GM23338 (cell line): ENCODE results near the gene SMTN. TPM values are rescaled to one million over a fixed set of nuclear protein-coding genes. Genes with fewer than 3 reads are reported as not detected.

Source experiments
- ATAC-seq: fragments of 200-7000 bp; cut with Tn5 transposase; 3 replicates; pipeline ENCODE4 v1.9.1; 2020
- DNase-seq: peaks from one replicate; pipeline ENCODE4 v3.0.0-alpha.2; 2015; ENCODE audit warnings: low spot score
- H2AFZ ChIP-seq: fragments of 200-600 bp; sonication (generic); 2 replicates; pipeline ENCODE4 v1.8.0; 2016; ENCODE audit warnings: antibody characterized with exemption, mild to moderate bottlenecking, moderate library complexity
- H3F3A ChIP-seq: fragments of 200-600 bp; sonication (generic); replicated peaks from 2 replicates; pipeline ENCODE4 v1.8.0; 2017; ENCODE audit warnings: antibody characterized with exemption, mixed run types, low read depth
- H3K27ac ChIP-seq: fragments of 200-600 bp; sonication (generic); 2 replicates; pipeline ENCODE4 v1.6.1; 2016; ENCODE audit warnings: low read depth
- H3K27me3 ChIP-seq: fragments of 200-600 bp; sonication (generic); 2 replicates; pipeline ENCODE4 v1.8.0; 2016; ENCODE audit warnings: mild to moderate bottlenecking, mixed run types, moderate library complexity; ENCODE audit not compliant: insufficient read depth
- H3K36me3 ChIP-seq: fragments of 200-600 bp; sonication (generic); 2 replicates; pipeline ENCODE4 v1.8.0; 2016; ENCODE audit warnings: mild to moderate bottlenecking; ENCODE audit not compliant: insufficient read depth
- H3K4me1 ChIP-seq: fragments of 200-600 bp; sonication (generic); 2 replicates; pipeline ENCODE4 v1.8.0; 2016; ENCODE audit warnings: mild to moderate bottlenecking, moderate library complexity; ENCODE audit not compliant: insufficient read depth
- H3K4me2 ChIP-seq: fragments of 200-600 bp; sonication (generic); 2 replicates; pipeline ENCODE4 v1.7.1; 2017; ENCODE audit warnings: mixed run types
- H3K4me3 ChIP-seq: fragments of 200-600 bp; sonication (generic); 2 replicates; pipeline ENCODE4 v1.6.1; 2016; ENCODE audit warnings: mixed run types
- H3K79me2 ChIP-seq: fragments of 200-600 bp; sonication (generic); replicated peaks from 2 replicates; pipeline ENCODE4 v1.8.0; 2017; ENCODE audit warnings: mild to moderate bottlenecking; ENCODE audit not compliant: insufficient read depth
- H3K9me2 ChIP-seq: fragments of 200-600 bp; sonication (generic); 2 replicates; pipeline ENCODE4 v1.8.0; 2017; ENCODE audit not compliant: insufficient read depth
- H4K20me1 ChIP-seq: fragments of 200-600 bp; sonication (generic); replicated peaks from 2 replicates; pipeline ENCODE4 v1.8.0; 2017; ENCODE audit warnings: mild to moderate bottlenecking; ENCODE audit not compliant: insufficient read depth
- H3K27ac Mint-ChIP-seq: 2 replicates; pipeline ENCODE4 v1.8.0; 2020; ENCODE audit warnings: inconsistent platforms, mild to moderate bottlenecking, moderate library complexity, mixed read lengths
- H3K27me3 Mint-ChIP-seq: 3 replicates; pipeline ENCODE4 v1.8.0; 2022; ENCODE audit warnings: low read depth, mild to moderate bottlenecking, moderate library complexity, mixed read lengths, inconsistent platforms; ENCODE audit not compliant: insufficient read depth, poor library complexity
- H3K36me3 Mint-ChIP-seq: 3 replicates; pipeline ENCODE4 v1.8.0; 2021; ENCODE audit warnings: low read depth, mild to moderate bottlenecking, inconsistent platforms, moderate library complexity, mixed read lengths
- H3K4me1 Mint-ChIP-seq: 3 replicates; pipeline ENCODE4 v1.8.0; 2020; ENCODE audit warnings: mild to moderate bottlenecking, inconsistent platforms, mixed read lengths
- H3K4me3 Mint-ChIP-seq: 3 replicates; pipeline ENCODE4 v1.8.0; 2021; ENCODE audit warnings: moderate library complexity, mild to moderate bottlenecking, inconsistent platforms, mixed read lengths
- H3K9me3 Mint-ChIP-seq: 3 replicates; pipeline ENCODE4 v1.8.0; 2020; ENCODE audit warnings: moderate library complexity, mild to moderate bottlenecking, inconsistent platforms, mixed read lengths
- JUNB ChIP-seq: IDR thresholded peaks from one replicate; pipeline ENCODE4 v1.6.1; 2016; ENCODE audit warnings: antibody characterized with exemption; ENCODE audit not compliant: unreplicated experiment
- NANOG ChIP-seq: IDR thresholded peaks from 2 replicates; pipeline ENCODE4 v1.6.1; 2016; ENCODE audit warnings: antibody characterized with exemption, borderline replicate concordance
- POLR2AphosphoS5 ChIP-seq: IDR thresholded peaks from 2 replicates; pipeline ENCODE4 v1.6.1; 2016; ENCODE audit warnings: antibody characterized with exemption, low read depth
- STAT1 ChIP-seq: IDR thresholded peaks from one replicate; pipeline ENCODE4 v1.6.1; 2016; ENCODE audit warnings: antibody characterized with exemption; ENCODE audit not compliant: unreplicated experiment
- polyA plus RNA-seq: library from polyadenylated mRNA; unstranded; fragments of >200 nt; fragmentation: Nextera tagmentation; extraction: Ambion mirVana; gene quantifications from 2 replicates; pipeline ENCODE4 v1.2.1, GENCODE V29; 2016
- total RNA-seq: library from RNA; depleted of rRNA; stranded (reverse); fragments of >200 nt; shearing (Covaris generic); gene quantifications from 2 replicates; pipeline ENCODE4 v1.2.3, GENCODE V29; 2014
- TF ChIP-seq, protein P1 (sequence below): fragments of 250-450 bp; sonication (Bioruptor Pico); IDR thresholded peaks from 2 replicates; pipeline ENCODE4 v1.5.0; 2020; ENCODE audit warnings: mild to moderate bottlenecking, moderate library complexity
- TF ChIP-seq, protein P2 (sequence below): IDR thresholded peaks from 2 replicates; pipeline ENCODE4 v1.6.1; 2016; ENCODE audit warnings: antibody characterized with exemption

Gene SMTN
- total and polyA plus RNA-seq, 2 experiments from 2014 or later, result 27.4 to 32.2 TPM

DNA sequence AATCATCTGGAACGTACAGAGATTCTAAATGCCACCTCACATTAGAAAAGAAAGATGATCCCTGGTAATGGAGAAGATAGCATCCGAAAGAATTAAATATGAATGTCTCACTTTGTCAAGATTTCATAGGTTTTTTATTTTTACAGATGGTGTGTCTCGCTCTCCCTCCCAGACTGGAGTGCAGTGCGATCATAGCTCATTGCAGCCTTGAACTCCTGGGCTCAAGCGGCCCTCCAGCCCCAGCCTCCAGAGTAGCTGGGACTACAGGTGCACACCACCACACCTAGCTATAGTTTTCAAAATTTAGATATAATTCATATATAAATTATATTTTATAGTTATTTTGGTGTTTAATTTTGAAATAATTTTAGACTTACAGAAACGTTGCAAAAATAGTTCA lies 16.7 kb upstream of the SMTN start:
- H3K36me3 Mint-ChIP-seq, result no peaks in the 10 kb centered on the region
- no peak overlapping the region for H3K4me2 ChIP-seq
- peaks cover 2% of the 10 kb centered on the region for H3K27me3 Mint-ChIP-seq
- TF ChIP-seq POLR2AphosphoS5, result no peak
- TF ChIP-seq, protein P1, sequence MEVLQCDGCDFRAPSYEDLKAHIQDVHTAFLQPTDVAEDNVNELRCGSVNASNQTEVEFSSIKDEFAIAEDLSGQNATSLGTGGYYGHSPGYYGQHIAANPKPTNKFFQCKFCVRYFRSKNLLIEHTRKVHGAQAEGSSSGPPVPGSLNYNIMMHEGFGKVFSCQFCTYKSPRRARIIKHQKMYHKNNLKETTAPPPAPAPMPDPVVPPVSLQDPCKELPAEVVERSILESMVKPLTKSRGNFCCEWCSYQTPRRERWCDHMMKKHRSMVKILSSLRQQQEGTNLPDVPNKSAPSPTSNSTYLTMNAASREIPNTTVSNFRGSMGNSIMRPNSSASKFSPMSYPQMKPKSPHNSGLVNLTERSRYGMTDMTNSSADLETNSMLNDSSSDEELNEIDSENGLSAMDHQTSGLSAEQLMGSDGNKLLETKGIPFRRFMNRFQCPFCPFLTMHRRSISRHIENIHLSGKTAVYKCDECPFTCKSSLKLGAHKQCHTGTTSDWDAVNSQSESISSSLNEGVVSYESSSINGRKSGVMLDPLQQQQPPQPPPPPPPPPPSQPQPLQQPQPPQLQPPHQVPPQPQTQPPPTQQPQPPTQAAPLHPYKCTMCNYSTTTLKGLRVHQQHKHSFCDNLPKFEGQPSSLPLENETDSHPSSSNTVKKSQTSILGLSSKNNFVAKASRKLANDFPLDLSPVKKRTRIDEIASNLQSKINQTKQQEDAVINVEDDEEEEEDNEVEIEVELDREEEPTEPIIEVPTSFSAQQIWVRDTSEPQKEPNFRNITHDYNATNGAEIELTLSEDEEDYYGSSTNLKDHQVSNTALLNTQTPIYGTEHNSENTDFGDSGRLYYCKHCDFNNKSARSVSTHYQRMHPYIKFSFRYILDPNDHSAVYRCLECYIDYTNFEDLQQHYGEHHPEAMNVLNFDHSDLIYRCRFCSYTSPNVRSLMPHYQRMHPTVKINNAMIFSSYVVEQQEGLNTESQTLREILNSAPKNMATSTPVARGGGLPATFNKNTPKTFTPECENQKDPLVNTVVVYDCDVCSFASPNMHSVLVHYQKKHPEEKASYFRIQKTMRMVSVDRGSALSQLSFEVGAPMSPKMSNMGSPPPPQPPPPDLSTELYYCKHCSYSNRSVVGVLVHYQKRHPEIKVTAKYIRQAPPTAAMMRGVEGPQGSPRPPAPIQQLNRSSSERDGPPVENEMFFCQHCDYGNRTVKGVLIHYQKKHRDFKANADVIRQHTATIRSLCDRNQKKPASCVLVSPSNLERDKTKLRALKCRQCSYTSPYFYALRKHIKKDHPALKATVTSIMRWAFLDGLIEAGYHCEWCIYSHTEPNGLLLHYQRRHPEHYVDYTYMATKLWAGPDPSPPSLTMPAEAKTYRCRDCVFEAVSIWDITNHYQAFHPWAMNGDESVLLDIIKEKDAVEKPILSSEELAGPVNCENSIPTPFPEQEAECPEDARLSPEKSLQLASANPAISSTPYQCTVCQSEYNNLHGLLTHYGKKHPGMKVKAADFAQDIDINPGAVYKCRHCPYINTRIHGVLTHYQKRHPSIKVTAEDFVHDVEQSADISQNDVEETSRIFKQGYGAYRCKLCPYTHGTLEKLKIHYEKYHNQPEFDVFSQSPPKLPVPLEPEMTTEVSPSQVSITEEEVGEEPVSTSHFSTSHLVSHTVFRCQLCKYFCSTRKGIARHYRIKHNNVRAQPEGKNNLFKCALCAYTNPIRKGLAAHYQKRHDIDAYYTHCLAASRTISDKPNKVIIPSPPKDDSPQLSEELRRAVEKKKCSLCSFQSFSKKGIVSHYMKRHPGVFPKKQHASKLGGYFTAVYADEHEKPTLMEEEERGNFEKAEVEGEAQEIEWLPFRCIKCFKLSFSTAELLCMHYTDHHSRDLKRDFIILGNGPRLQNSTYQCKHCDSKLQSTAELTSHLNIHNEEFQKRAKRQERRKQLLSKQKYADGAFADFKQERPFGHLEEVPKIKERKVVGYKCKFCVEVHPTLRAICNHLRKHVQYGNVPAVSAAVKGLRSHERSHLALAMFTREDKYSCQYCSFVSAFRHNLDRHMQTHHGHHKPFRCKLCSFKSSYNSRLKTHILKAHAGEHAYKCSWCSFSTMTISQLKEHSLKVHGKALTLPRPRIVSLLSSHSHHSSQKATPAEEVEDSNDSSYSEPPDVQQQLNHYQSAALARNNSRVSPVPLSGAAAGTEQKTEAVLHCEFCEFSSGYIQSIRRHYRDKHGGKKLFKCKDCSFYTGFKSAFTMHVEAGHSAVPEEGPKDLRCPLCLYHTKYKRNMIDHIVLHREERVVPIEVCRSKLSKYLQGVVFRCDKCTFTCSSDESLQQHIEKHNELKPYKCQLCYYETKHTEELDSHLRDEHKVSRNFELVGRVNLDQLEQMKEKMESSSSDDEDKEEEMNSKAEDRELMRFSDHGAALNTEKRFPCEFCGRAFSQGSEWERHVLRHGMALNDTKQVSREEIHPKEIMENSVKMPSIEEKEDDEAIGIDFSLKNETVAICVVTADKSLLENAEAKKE (CRISPR knock-in tag), result no peak
- TF ChIP-seq JUNB, result no peak
- TF ChIP-seq, protein P2, sequence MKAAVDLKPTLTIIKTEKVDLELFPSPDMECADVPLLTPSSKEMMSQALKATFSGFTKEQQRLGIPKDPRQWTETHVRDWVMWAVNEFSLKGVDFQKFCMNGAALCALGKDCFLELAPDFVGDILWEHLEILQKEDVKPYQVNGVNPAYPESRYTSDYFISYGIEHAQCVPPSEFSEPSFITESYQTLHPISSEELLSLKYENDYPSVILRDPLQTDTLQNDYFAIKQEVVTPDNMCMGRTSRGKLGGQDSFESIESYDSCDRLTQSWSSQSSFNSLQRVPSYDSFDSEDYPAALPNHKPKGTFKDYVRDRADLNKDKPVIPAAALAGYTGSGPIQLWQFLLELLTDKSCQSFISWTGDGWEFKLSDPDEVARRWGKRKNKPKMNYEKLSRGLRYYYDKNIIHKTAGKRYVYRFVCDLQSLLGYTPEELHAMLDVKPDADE, result no peak
- no peak for TF ChIP-seq STAT1
- TF ChIP-seq NANOG, result no peak
- H3K4me3 ChIP-seq, result no peak overlapping the region
- no peaks in the 10 kb centered on the region; the same call in 1 of the 2 replicates for H3K9me2 ChIP-seq
- no peaks in the 10 kb centered on the region; the same call in 1 of the 2 replicates for H3K4me1 ChIP-seq
- no peak for DNase-seq
- H3K9me3 Mint-ChIP-seq, result no peaks in the 10 kb centered on the region
- no peaks in the 10 kb centered on the region for H3K27me3 ChIP-seq
- H3K79me2 ChIP-seq, result no peaks in the 10 kb centered on the region
- peaks cover 2% of the 10 kb centered on the region; the same call in 2 of the 3 replicates for H3K4me1 Mint-ChIP-seq
- no peaks in the 10 kb centered on the region for H3K36me3 ChIP-seq
- ATAC-seq, result no peak
- H3K27ac Mint-ChIP-seq, result no peak overlapping the region
- no peaks in the 10 kb centered on the region for H3F3A ChIP-seq
- no peak overlapping the region for H3K27ac ChIP-seq
- H2AFZ ChIP-seq, result peak overlapping the region; percentile 99
- peak overlapping the region; percentile 54 for H3K4me3 Mint-ChIP-seq
- H4K20me1 ChIP-seq, result no peaks in the 10 kb centered on the region
